GM23338 (cell line): ENCODE results near the gene NOL12. TPM values are rescaled to one million over a fixed set of nuclear protein-coding genes. Genes with fewer than 3 reads are reported as not detected.
A peak's percentile ranks its signal among the peaks of the same experiment; 100 is the strongest.

Source experiments
- ATAC-seq: fragments of 200-7000 bp; cut with Tn5 transposase; 3 replicates; pipeline ENCODE4 v1.9.1; 2020
- DNase-seq: peaks from one replicate; pipeline ENCODE4 v3.0.0-alpha.2; 2015; ENCODE audit warnings: low spot score
- H2AFZ ChIP-seq: fragments of 200-600 bp; sonication (generic); 2 replicates; pipeline ENCODE4 v1.8.0; 2016; ENCODE audit warnings: antibody characterized with exemption, mild to moderate bottlenecking, moderate library complexity
- H3F3A ChIP-seq: fragments of 200-600 bp; sonication (generic); replicated peaks from 2 replicates; pipeline ENCODE4 v1.8.0; 2017; ENCODE audit warnings: antibody characterized with exemption, mixed run types, low read depth
- H3K27ac ChIP-seq: fragments of 200-600 bp; sonication (generic); 2 replicates; pipeline ENCODE4 v1.6.1; 2016; ENCODE audit warnings: low read depth
- H3K27me3 ChIP-seq: fragments of 200-600 bp; sonication (generic); 2 replicates; pipeline ENCODE4 v1.8.0; 2016; ENCODE audit warnings: mild to moderate bottlenecking, mixed run types, moderate library complexity; ENCODE audit not compliant: insufficient read depth
- H3K36me3 ChIP-seq: fragments of 200-600 bp; sonication (generic); 2 replicates; pipeline ENCODE4 v1.8.0; 2016; ENCODE audit warnings: mild to moderate bottlenecking; ENCODE audit not compliant: insufficient read depth
- H3K4me1 ChIP-seq: fragments of 200-600 bp; sonication (generic); 2 replicates; pipeline ENCODE4 v1.8.0; 2016; ENCODE audit warnings: mild to moderate bottlenecking, moderate library complexity; ENCODE audit not compliant: insufficient read depth
- H3K4me2 ChIP-seq: fragments of 200-600 bp; sonication (generic); 2 replicates; pipeline ENCODE4 v1.7.1; 2017; ENCODE audit warnings: mixed run types
- H3K4me3 ChIP-seq: fragments of 200-600 bp; sonication (generic); 2 replicates; pipeline ENCODE4 v1.6.1; 2016; ENCODE audit warnings: mixed run types
- H3K79me2 ChIP-seq: fragments of 200-600 bp; sonication (generic); replicated peaks from 2 replicates; pipeline ENCODE4 v1.8.0; 2017; ENCODE audit warnings: mild to moderate bottlenecking; ENCODE audit not compliant: insufficient read depth
- H3K9me2 ChIP-seq: fragments of 200-600 bp; sonication (generic); 2 replicates; pipeline ENCODE4 v1.8.0; 2017; ENCODE audit not compliant: insufficient read depth
- H4K20me1 ChIP-seq: fragments of 200-600 bp; sonication (generic); replicated peaks from 2 replicates; pipeline ENCODE4 v1.8.0; 2017; ENCODE audit warnings: mild to moderate bottlenecking; ENCODE audit not compliant: insufficient read depth
- H3K27ac Mint-ChIP-seq: 2 replicates; pipeline ENCODE4 v1.8.0; 2020; ENCODE audit warnings: inconsistent platforms, mild to moderate bottlenecking, moderate library complexity, mixed read lengths
- H3K27me3 Mint-ChIP-seq: 3 replicates; pipeline ENCODE4 v1.8.0; 2022; ENCODE audit warnings: low read depth, mild to moderate bottlenecking, moderate library complexity, mixed read lengths, inconsistent platforms; ENCODE audit not compliant: insufficient read depth, poor library complexity
- H3K36me3 Mint-ChIP-seq: 3 replicates; pipeline ENCODE4 v1.8.0; 2021; ENCODE audit warnings: low read depth, mild to moderate bottlenecking, inconsistent platforms, moderate library complexity, mixed read lengths
- H3K4me1 Mint-ChIP-seq: 3 replicates; pipeline ENCODE4 v1.8.0; 2020; ENCODE audit warnings: mild to moderate bottlenecking, inconsistent platforms, mixed read lengths
- H3K4me3 Mint-ChIP-seq: 3 replicates; pipeline ENCODE4 v1.8.0; 2021; ENCODE audit warnings: moderate library complexity, mild to moderate bottlenecking, inconsistent platforms, mixed read lengths
- H3K9me3 Mint-ChIP-seq: 3 replicates; pipeline ENCODE4 v1.8.0; 2020; ENCODE audit warnings: moderate library complexity, mild to moderate bottlenecking, inconsistent platforms, mixed read lengths
- CREB1 ChIP-seq: fragments of 250-450 bp; sonication (Bioruptor Pico); IDR thresholded peaks from 2 replicates; pipeline ENCODE4 v1.5.0; 2020; ENCODE audit warnings: low read depth, mild to moderate bottlenecking, moderate library complexity
- EZH2 ChIP-seq: fragments of 200-600 bp; sonication (generic); IDR thresholded peaks from one replicate; pipeline ENCODE4 v1.8.0; 2017; ENCODE audit warnings: antibody characterized with exemption, mild to moderate bottlenecking, low read depth; ENCODE audit not compliant: unreplicated experiment
- EZH2phosphoT487 ChIP-seq: fragments of 200-600 bp; sonication (generic); IDR thresholded peaks from one replicate; pipeline ENCODE4 v1.8.1; 2018; ENCODE audit warnings: antibody characterized with exemption; ENCODE audit not compliant: unreplicated experiment
- JUNB ChIP-seq: IDR thresholded peaks from one replicate; pipeline ENCODE4 v1.6.1; 2016; ENCODE audit warnings: antibody characterized with exemption; ENCODE audit not compliant: unreplicated experiment
- NANOG ChIP-seq: IDR thresholded peaks from 2 replicates; pipeline ENCODE4 v1.6.1; 2016; ENCODE audit warnings: antibody characterized with exemption, borderline replicate concordance
- POLR2AphosphoS5 ChIP-seq: IDR thresholded peaks from 2 replicates; pipeline ENCODE4 v1.6.1; 2016; ENCODE audit warnings: antibody characterized with exemption, low read depth
- REST ChIP-seq: IDR thresholded peaks from one replicate; pipeline ENCODE4 v1.6.1; 2018; ENCODE audit warnings: antibody characterized with exemption; ENCODE audit not compliant: unreplicated experiment
- STAT1 ChIP-seq: IDR thresholded peaks from one replicate; pipeline ENCODE4 v1.6.1; 2016; ENCODE audit warnings: antibody characterized with exemption; ENCODE audit not compliant: unreplicated experiment
- ZNF114 ChIP-seq: fragments of 250-450 bp; sonication (Bioruptor Pico); IDR thresholded peaks from 2 replicates; pipeline ENCODE4 v1.5.0; 2020; ENCODE audit warnings: mild to moderate bottlenecking, moderate library complexity
- ZNF331 ChIP-seq: fragments of 250-450 bp; sonication (Bioruptor Pico); IDR thresholded peaks from 2 replicates; pipeline ENCODE4 v1.5.0; 2020; ENCODE audit warnings: low read depth, mild to moderate bottlenecking, moderate library complexity
- polyA plus RNA-seq: library from polyadenylated mRNA; unstranded; fragments of >200 nt; fragmentation: Nextera tagmentation; extraction: Ambion mirVana; gene quantifications from 2 replicates; pipeline ENCODE4 v1.2.1, GENCODE V29; 2016
- total RNA-seq: library from RNA; depleted of rRNA; stranded (reverse); fragments of >200 nt; shearing (Covaris generic); gene quantifications from 2 replicates; pipeline ENCODE4 v1.2.3, GENCODE V29; 2014
- TF ChIP-seq, protein P1 (sequence below), 2 experiments: fragments of 200-600 bp in 1 of 2; sonication (generic) in 1 of 2; conservative IDR thresholded peaks; 2 replicates each; pipeline versions ENCODE4 v1.5.1 to v1.6.1; 2016 to 2017; ENCODE audit warnings: antibody characterized with exemption in 2 of 2, low read depth in 2 of 2, mild to moderate bottlenecking in 2 of 2, moderate library complexity in 1 of 2
- TF ChIP-seq, protein P2 (sequence below): IDR thresholded peaks from 2 replicates; pipeline ENCODE4 v1.6.1; 2016; ENCODE audit warnings: antibody characterized with exemption

The NOL12 gene
- total and polyA plus RNA-seq, 2 experiments from 2014 or later = 22.2 to 48.5 TPM

DNA sequence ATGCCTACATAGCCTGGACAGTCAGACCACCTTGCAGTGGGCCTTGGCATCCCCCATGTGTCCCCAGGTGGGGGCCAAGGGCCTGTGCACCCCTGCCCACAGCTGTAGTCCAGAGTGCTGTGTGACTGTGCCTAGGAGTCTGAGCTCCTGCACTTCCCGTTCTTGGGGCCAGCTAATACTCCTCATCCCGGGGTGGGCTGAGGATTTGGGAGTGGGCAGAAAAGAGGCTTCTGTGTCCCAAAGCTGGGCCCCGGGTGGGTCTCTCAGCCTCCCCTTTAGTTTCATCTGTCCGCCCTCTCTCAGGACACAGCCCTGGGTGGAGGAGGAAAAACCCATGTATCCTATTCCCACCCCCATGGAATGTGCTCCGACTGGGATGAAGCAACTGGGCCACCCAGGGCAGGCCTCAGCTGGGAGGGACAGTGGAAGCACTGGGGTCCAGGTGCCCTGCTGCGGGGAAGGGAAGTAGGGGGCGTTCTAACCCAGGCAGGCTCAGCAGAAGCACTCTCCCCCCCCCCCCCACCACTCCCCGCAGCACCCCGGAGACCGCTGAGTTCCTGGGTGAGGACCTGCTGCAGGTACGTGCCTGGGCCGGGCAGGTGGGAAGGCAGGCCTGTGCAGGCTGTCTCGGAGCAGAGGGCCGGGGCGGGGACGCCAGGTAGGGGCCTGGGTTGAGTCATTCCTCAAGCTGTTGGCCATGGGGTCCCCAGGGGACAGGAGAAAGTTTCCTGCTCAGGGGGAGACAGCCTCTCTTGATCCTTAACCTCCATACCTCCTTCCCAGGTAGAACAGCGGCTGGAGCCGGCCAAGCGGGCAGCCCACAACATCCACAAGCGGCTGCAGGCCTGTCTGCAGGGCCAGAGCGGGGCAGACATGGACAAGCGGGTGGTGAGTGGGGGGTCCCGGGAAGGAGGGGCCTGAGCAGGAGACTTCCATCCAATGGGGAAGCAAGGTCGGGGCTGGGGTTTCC lies 45.3 kb upstream of the NOL12 start:
- H3K36me3 ChIP-seq = no peaks in the 10 kb centered on the region
- H3F3A ChIP-seq = peaks cover 29% of the 10 kb centered on the region; the same call in 1 of the 2 replicates
- H3K9me2 ChIP-seq = no peaks in the 10 kb centered on the region
- H3K4me3 ChIP-seq = peak overlapping the region; percentile 89
- peak overlapping the region; percentile 97 for H3K4me2 ChIP-seq
- no peak for DNase-seq
- TF ChIP-seq, protein P1, sequence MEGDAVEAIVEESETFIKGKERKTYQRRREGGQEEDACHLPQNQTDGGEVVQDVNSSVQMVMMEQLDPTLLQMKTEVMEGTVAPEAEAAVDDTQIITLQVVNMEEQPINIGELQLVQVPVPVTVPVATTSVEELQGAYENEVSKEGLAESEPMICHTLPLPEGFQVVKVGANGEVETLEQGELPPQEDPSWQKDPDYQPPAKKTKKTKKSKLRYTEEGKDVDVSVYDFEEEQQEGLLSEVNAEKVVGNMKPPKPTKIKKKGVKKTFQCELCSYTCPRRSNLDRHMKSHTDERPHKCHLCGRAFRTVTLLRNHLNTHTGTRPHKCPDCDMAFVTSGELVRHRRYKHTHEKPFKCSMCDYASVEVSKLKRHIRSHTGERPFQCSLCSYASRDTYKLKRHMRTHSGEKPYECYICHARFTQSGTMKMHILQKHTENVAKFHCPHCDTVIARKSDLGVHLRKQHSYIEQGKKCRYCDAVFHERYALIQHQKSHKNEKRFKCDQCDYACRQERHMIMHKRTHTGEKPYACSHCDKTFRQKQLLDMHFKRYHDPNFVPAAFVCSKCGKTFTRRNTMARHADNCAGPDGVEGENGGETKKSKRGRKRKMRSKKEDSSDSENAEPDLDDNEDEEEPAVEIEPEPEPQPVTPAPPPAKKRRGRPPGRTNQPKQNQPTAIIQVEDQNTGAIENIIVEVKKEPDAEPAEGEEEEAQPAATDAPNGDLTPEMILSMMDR (conservative IDR thresholded peaks at IDR 0.05; ENCODE audit: low read depth in 2 of 2) = 0 out of 4 replicates have a peak, but pooled peaks of 1 of the 2 experiments have one; percentile 15
- no peak for TF ChIP-seq NANOG
- no peaks in the 10 kb centered on the region for H3K9me3 Mint-ChIP-seq
- H2AFZ ChIP-seq = no peak overlapping the region
- H3K4me3 Mint-ChIP-seq = peak overlapping the region; percentile 78
- ATAC-seq = no peak
- H3K27ac Mint-ChIP-seq = no peak overlapping the region
- H3K79me2 ChIP-seq = peaks cover 6% of the 10 kb centered on the region; the same call in 1 of the 2 replicates
- peaks cover 27% of the 10 kb centered on the region for H3K4me1 Mint-ChIP-seq
- peaks cover 16% of the 10 kb centered on the region for H3K4me1 ChIP-seq
- peaks cover 4% of the 10 kb centered on the region; the same call in 1 of the 2 replicates for H4K20me1 ChIP-seq
- no peak overlapping the region for H3K27ac ChIP-seq
- no peaks in the 10 kb centered on the region for H3K27me3 ChIP-seq
- peaks cover 16% of the 10 kb centered on the region for H3K36me3 Mint-ChIP-seq
- peaks cover 20% of the 10 kb centered on the region for H3K27me3 Mint-ChIP-seq

- Histone ChIP-seq H3K4me3 (no peak overlapping the region), H4K20me1 (peaks cover 4% of the 10 kb centered on the region; the same call in 1 of the 2 replicates), H3F3A (peaks cover 26% of the 10 kb centered on the region; the same call in 1 of the 2 replicates), H3K79me2 (peaks cover 6% of the 10 kb centered on the region; the same call in 1 of the 2 replicates), H3K36me3 (no peaks in the 10 kb centered on the region), H3K27me3 (no peaks in the 10 kb centered on the region), H3K27ac (no peak overlapping the region), H2AFZ (no peak overlapping the region), H3K4me2 (no peak overlapping the region), H3K9me2 (no peaks in the 10 kb centered on the region), H3K4me1 (peaks cover 11% of the 10 kb centered on the region)
- ATAC-seq = no peak
- peaks cover 22% of the 10 kb centered on the region for H3K4me1 Mint-ChIP-seq
- DNase-seq = no peak
- no peak overlapping the region for H3K27ac Mint-ChIP-seq
- no peak overlapping the region for H3K4me3 Mint-ChIP-seq
- peaks cover 19% of the 10 kb centered on the region for H3K27me3 Mint-ChIP-seq
- H3K9me3 Mint-ChIP-seq = no peaks in the 10 kb centered on the region
- no peak for TF ChIP-seq ZNF331 (CRISPR knock-in tag)
- TF ChIP-seq EZH2phosphoT487 = no peak
- no peak for TF ChIP-seq REST
- no peak for TF ChIP-seq POLR2AphosphoS5
- no peak for TF ChIP-seq JUNB
- TF ChIP-seq, protein P1 (conservative IDR thresholded peaks at IDR 0.05; ENCODE audit: low read depth in 2 of 2) = no peak
- TF ChIP-seq, protein P2, sequence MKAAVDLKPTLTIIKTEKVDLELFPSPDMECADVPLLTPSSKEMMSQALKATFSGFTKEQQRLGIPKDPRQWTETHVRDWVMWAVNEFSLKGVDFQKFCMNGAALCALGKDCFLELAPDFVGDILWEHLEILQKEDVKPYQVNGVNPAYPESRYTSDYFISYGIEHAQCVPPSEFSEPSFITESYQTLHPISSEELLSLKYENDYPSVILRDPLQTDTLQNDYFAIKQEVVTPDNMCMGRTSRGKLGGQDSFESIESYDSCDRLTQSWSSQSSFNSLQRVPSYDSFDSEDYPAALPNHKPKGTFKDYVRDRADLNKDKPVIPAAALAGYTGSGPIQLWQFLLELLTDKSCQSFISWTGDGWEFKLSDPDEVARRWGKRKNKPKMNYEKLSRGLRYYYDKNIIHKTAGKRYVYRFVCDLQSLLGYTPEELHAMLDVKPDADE = no peak
- no peak for TF ChIP-seq STAT1
- TF ChIP-seq NANOG = no peak
- no peak for TF ChIP-seq EZH2
- no peak for TF ChIP-seq ZNF114 (CRISPR knock-in tag)
- no peak for TF ChIP-seq CREB1 (CRISPR knock-in tag)
- peaks cover 16% of the 10 kb centered on the region for H3K36me3 Mint-ChIP-seq
Observed at GRCh38 chr22:37641561-37641949, 44.6 kb upstream of the NOL12 start.
